IPS-20b (cell line): ENCODE data around the gene CNTN5.

ENCODE experiments used
- H3K27ac ChIP-seq: one replicate; pipeline ENCODE4 v1.5.1; 2013; ENCODE audit warnings: low read length
- H3K27me3 ChIP-seq: 2 replicates; pipeline ENCODE4 v1.6.1; 2013; ENCODE audit warnings: mild to moderate bottlenecking, low read length, inconsistent platforms; ENCODE audit not compliant: insufficient read depth
- H3K36me3 ChIP-seq: 2 replicates; pipeline ENCODE4 v1.6.1; 2013; ENCODE audit warnings: low read depth, mild to moderate bottlenecking, inconsistent platforms, low read length, moderate library complexity; ENCODE audit not compliant: insufficient read depth
- H3K4me1 ChIP-seq: 2 replicates; pipeline ENCODE4 v1.6.1; 2013; ENCODE audit warnings: mild to moderate bottlenecking, control low read depth, inconsistent platforms, low read length, moderate library complexity; ENCODE audit not compliant: insufficient read depth
- H3K4me3 ChIP-seq: 2 replicates; pipeline ENCODE4 v1.5.1; 2013; ENCODE audit warnings: mild to moderate bottlenecking, low read length, inconsistent platforms
- H3K9ac ChIP-seq: 2 replicates; pipeline ENCODE4 v1.6.1; 2013; ENCODE audit warnings: low read depth, mild to moderate bottlenecking, inconsistent platforms, low read length, moderate library complexity
- H3K9me3 ChIP-seq: 2 replicates; pipeline ENCODE4 v1.6.1; 2013; ENCODE audit warnings: mild to moderate bottlenecking, low read depth, low read length, inconsistent platforms; ENCODE audit not compliant: insufficient read depth

Gene CNTN5

DNA sequence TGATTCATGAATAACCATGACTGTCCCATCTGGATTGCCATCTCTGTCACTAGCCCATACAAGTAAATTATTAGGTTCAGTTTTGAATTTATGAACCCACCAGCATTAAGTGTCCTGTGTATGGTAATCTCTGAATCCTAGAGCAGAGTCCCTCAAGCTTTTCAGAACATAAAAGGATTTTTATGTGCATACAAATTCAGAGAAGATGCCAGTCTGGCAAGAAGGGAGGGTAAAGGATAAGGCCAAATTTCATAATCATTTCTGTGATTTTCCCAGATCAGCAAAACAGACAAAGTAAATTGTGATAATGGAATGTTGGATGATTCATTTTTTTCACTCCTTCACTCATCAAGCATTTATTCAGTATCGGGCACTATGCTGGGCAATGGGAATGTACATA is 1295.2 kb downstream of the CNTN5 start:
- Histone ChIP-seq H3K27ac (no peak overlapping the region), H3K27me3 (no peaks in the 10 kb centered on the region), H3K9me3 (no peaks in the 10 kb centered on the region), H3K4me1 (peaks cover 3% of the 10 kb centered on the region; the same call in 1 of the 2 replicates), H3K4me3 (no peak overlapping the region), H3K36me3 (no peaks in the 10 kb centered on the region), H3K9ac (no peak overlapping the region)

GRCh38 chr11:100316952-100317351 is 1296.2 kb downstream of the CNTN5 start:
- Histone ChIP-seq H3K4me3 (no peak overlapping the region), H3K27me3 (no peaks in the 10 kb centered on the region), H3K9me3 (no peaks in the 10 kb centered on the region), H3K27ac (no peak overlapping the region), H3K9ac (no peak overlapping the region), H3K4me1 (peaks cover 3% of the 10 kb centered on the region; the same call in 1 of the 2 replicates), H3K36me3 (no peaks in the 10 kb centered on the region)

GRCh38 chr11:100319691-100320090 is 1298.9 kb downstream of the CNTN5 start:
- Histone ChIP-seq H3K9me3 (no peaks in the 10 kb centered on the region), H3K36me3 (no peaks in the 10 kb centered on the region), H3K4me1 (no peaks in the 10 kb centered on the region), H3K27me3 (no peaks in the 10 kb centered on the region), H3K4me3 (no peak overlapping the region), H3K9ac (no peak overlapping the region), H3K27ac (no peak overlapping the region)

DNA sequence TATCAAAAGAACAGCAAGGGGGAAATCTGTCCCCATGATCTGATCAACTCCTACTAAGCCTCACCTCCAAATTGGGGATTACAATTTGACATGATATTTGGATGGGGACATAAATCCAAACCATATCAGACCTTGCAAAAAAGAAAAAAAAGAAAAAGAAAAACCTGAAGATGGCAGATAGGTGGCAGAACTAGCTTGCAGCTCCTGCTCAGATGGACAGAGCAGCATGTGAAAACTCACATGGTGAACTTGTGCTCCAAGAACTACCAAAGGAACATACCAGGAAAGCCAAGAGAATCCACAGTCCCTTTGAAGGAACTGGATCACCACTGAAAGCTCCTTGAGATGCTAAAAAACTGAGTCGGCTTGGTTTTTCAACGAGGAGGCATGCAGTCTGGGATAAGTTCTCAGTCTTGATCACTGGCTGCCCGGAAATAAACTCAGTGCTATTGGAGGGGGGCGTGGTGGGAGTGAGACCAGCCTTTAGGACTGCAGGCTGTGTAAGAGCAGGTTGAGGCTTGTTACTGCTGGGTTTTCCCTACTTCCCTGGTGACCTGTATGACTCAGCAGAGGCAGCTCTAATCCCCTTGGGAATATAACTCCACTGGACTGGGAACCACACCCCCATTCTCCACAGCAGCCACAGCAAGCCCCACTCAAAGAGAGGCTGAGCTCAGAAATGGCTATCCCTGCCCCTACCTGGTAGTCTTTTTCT is 1308.0 kb downstream of the CNTN5 start:
- no peak overlapping the region for H3K27ac ChIP-seq
- no peak overlapping the region for H3K4me3 ChIP-seq
- H3K9ac ChIP-seq = no peak overlapping the region
- no peaks in the 10 kb centered on the region for H3K9me3 ChIP-seq
- H3K27me3 ChIP-seq = no peaks in the 10 kb centered on the region
- H3K36me3 ChIP-seq = no peaks in the 10 kb centered on the region
- H3K4me1 ChIP-seq = no peaks in the 10 kb centered on the region

GRCh38 chr11:100329352-100329751 is 1308.6 kb downstream of the CNTN5 start:
- Histone ChIP-seq H3K9me3 (no peaks in the 10 kb centered on the region), H3K27ac (no peak overlapping the region), H3K27me3 (no peaks in the 10 kb centered on the region), H3K4me3 (no peak overlapping the region), H3K9ac (no peak overlapping the region), H3K36me3 (no peaks in the 10 kb centered on the region), H3K4me1 (no peaks in the 10 kb centered on the region)

DNA sequence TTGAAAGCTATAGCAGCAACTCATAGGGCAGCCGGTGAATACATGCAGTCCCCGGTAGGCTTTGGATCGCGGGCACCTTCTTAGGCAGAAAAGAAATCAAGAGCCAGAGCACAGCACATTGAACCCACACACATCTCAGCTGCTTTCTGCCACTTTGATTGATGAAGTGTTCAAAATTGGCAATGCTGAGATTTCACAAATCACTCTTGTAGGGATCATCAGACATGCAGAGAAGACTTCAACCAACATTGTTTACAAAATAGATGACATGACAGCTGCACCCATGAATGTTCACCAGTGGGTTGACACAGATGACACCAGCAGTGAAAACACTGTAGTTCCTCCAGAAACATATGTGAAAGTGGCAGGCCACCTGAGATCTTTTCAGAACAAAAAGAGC is 1316.1 kb downstream of the CNTN5 start:
- Histone ChIP-seq H3K27ac (no peak overlapping the region), H3K9me3 (no peaks in the 10 kb centered on the region), H3K9ac (no peak overlapping the region), H3K4me1 (peaks cover 8% of the 10 kb centered on the region; the same call in 1 of the 2 replicates), H3K4me3 (no peak overlapping the region), H3K36me3 (no peaks in the 10 kb centered on the region), H3K27me3 (no peaks in the 10 kb centered on the region)

GRCh38 chr11:100338144-100338840 is 1317.5 kb downstream of the CNTN5 start:
- H3K4me1 ChIP-seq = peaks cover 8% of the 10 kb centered on the region; the same call in 1 of the 2 replicates
- no peak overlapping the region for H3K4me3 ChIP-seq
- H3K27me3 ChIP-seq = no peaks in the 10 kb centered on the region

GRCh38 chr11:100340466-100341319 is 1319.9 kb downstream of the CNTN5 start:
- Histone ChIP-seq H3K27ac (no peak overlapping the region), H3K9me3 (no peaks in the 10 kb centered on the region), H3K9ac (no peak overlapping the region), H3K4me1 (peaks cover 8% of the 10 kb centered on the region; the same call in 1 of the 2 replicates), H3K27me3 (no peaks in the 10 kb centered on the region), H3K36me3 (no peaks in the 10 kb centered on the region), H3K4me3 (no peak overlapping the region)

More at GRCh38 chr11:100338144-100338840, 1317.5 kb downstream of the CNTN5 start:
- Histone ChIP-seq H3K9me3 (no peaks in the 10 kb centered on the region), H3K36me3 (no peaks in the 10 kb centered on the region), H3K9ac (no peak overlapping the region), H3K27ac (no peak overlapping the region)

- H3K27ac ChIP-seq = no peak overlapping the region
- H3K9me3 ChIP-seq = no peaks in the 10 kb centered on the region
- no peaks in the 10 kb centered on the region; the same call in 1 of the 2 replicates for H3K4me1 ChIP-seq
Observed at GRCh38 chr11:100353083-100353482, 1332.3 kb downstream of the CNTN5 start.

GRCh38 chr11:100354736-100355135 is 1334.0 kb downstream of the CNTN5 start:
- Histone ChIP-seq H3K27me3 (no peaks in the 10 kb centered on the region), H3K4me1 (no peaks in the 10 kb centered on the region; the same call in 1 of the 2 replicates), H3K4me3 (no peak overlapping the region), H3K9me3 (no peaks in the 10 kb centered on the region), H3K27ac (no peak overlapping the region), H3K36me3 (no peaks in the 10 kb centered on the region), H3K9ac (no peak overlapping the region)

More at GRCh38 chr11:100353083-100353482, 1332.3 kb downstream of the CNTN5 start:
- H3K9ac ChIP-seq = no peak overlapping the region
- H3K36me3 ChIP-seq = no peaks in the 10 kb centered on the region
- H3K27me3 ChIP-seq = no peaks in the 10 kb centered on the region
- H3K4me3 ChIP-seq = no peak overlapping the region

GRCh38 chr11:100356035-100356434 is 1335.3 kb downstream of the CNTN5 start:
- Histone ChIP-seq H3K9me3 (no peaks in the 10 kb centered on the region), H3K9ac (no peak overlapping the region), H3K4me1 (no peaks in the 10 kb centered on the region; the same call in 1 of the 2 replicates), H3K36me3 (no peaks in the 10 kb centered on the region), H3K27ac (no peak overlapping the region), H3K27me3 (no peaks in the 10 kb centered on the region), H3K4me3 (no peak overlapping the region)
